AG04450 (cell line): ENCODE results near the gene FAM83D. TPM values are rescaled to one million over a fixed set of nuclear protein-coding genes. Genes with fewer than 3 reads are reported as not detected.

Experiments used
- CTCF ChIA-PET: fragments of 300-600, 350-600 bp; formaldehyde crosslinking; extraction: SDS; loops from one replicate; lab custom pipeline; 2022; ENCODE audit warnings: antibody characterized with exemption, inconsistent platforms; lab: Charles Lee
- POLR2A ChIA-PET: fragments of 350-600 bp; formaldehyde crosslinking; extraction: SDS; loops from one replicate; lab custom pipeline; 2021; ENCODE audit warnings: antibody characterized with exemption, inconsistent platforms; lab: Yijun Ruan, JAX
- DNase-seq: peaks from one replicate; pipeline ENCODE4 v3.0.0-alpha.2; 2011; ENCODE audit warnings: low read depth, low spot score
- H3K27ac ChIP-seq: one replicate; pipeline ENCODE4 v1.5.1; 2012; ENCODE audit warnings: low read depth, low read length, control low read depth
- H3K27me3 ChIP-seq: one replicate; pipeline ENCODE4 v1.6.0; 2012; ENCODE audit warnings: low read length; ENCODE audit not compliant: control insufficient read depth, insufficient read depth
- H3K4me3 ChIP-seq: 2 replicates; pipeline ENCODE4 v1.5.1; 2011; ENCODE audit warnings: mild to moderate bottlenecking, low read depth, low read length, control low read depth
- H3K9me3 ChIP-seq: 2 replicates; pipeline ENCODE4 v1.5.1; 2012; ENCODE audit warnings: low read length; ENCODE audit not compliant: control insufficient read depth, insufficient read depth
- polyA plus RNA-seq: library from polyadenylated mRNA; depleted of rRNA; stranded (reverse); fragments of >200 nt; gene quantifications from 2 replicates; pipeline ENCODE4 v1.2.3, GENCODE V29; 2011
- TF ChIP-seq, protein P1 (sequence below): IDR thresholded peaks from 2 replicates; pipeline ENCODE4 v1.5.1; 2011; ENCODE audit warnings: low read depth, low read length, control low read depth, inconsistent platforms

FAM83D gene
- polyA plus RNA-seq, 1 experiment, result 14.9 TPM

DNA sequence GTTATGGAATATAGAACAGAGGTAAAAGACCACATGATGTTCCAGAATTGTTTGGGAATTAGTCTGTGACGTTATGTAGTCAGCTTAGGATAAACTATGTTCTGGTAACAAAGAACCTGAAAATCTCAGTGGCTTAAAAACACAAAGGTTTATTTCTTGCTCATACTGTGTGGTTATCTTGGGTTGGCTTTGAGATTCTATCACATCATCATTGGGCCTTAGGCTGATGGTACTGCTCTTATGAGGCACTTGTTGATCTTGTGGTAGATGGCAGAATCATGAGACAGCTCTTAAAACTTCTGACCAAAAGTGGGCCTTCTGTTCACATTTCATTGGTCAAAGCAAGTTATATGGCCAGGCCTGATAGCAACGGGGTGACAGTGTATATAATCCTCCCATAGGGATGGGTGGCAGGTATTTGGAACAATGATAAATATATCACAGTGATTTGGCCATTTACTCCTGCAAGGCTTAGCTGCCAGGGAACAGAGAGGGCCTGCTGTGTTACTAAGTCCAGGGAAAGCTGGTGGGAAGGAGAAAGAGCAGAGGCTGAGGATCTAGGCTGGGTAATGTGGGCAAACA is 49.4 kb downstream of the FAM83D start:
- CTCF ChIA-PET, result no interaction called here
- POLR2A ChIA-PET, result no interaction called here
- no peak overlapping the region for H3K4me3 ChIP-seq
- H3K27ac ChIP-seq, result no peak overlapping the region
- DNase-seq, result no peak
- TF ChIP-seq, protein P1, sequence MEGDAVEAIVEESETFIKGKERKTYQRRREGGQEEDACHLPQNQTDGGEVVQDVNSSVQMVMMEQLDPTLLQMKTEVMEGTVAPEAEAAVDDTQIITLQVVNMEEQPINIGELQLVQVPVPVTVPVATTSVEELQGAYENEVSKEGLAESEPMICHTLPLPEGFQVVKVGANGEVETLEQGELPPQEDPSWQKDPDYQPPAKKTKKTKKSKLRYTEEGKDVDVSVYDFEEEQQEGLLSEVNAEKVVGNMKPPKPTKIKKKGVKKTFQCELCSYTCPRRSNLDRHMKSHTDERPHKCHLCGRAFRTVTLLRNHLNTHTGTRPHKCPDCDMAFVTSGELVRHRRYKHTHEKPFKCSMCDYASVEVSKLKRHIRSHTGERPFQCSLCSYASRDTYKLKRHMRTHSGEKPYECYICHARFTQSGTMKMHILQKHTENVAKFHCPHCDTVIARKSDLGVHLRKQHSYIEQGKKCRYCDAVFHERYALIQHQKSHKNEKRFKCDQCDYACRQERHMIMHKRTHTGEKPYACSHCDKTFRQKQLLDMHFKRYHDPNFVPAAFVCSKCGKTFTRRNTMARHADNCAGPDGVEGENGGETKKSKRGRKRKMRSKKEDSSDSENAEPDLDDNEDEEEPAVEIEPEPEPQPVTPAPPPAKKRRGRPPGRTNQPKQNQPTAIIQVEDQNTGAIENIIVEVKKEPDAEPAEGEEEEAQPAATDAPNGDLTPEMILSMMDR, result no peak
- no peaks in the 10 kb centered on the region for H3K27me3 ChIP-seq
- H3K9me3 ChIP-seq, result no peaks in the 10 kb centered on the region

DNA sequence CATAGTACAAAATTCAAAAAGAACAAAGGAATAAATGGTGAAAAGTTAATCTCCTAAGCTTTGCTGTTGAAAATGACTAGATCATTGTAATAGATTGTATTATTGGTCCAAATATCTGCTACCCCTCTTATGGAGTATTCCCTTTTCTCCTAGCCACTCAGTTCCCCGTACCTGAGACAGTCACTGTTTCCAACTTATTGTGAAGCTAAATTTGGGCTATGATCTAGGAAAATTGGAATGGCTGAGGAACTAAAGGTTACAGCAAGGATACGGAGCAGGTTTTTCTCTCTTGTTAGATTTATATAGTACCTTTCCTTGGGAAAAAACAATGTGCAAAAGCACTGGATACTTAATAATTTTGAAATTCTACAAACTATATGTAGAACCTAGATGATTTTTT is 53.2 kb downstream of the FAM83D start:
- H3K27me3 ChIP-seq, result no peaks in the 10 kb centered on the region
- no peak overlapping the region for H3K27ac ChIP-seq
- POLR2A ChIA-PET, result no interaction called here
- no peak for DNase-seq
- TF ChIP-seq, protein P1, result no peak
- CTCF ChIA-PET, result interaction anchor here (1.1 to 2.9 kb wide), 5 partner anchors 14 to 101 kb away, joined by 3 to 12 read pairs (median 5); partner anchors contain the start of gene DHX35
- H3K9me3 ChIP-seq, result no peaks in the 10 kb centered on the region
- H3K4me3 ChIP-seq, result no peak overlapping the region

DNA sequence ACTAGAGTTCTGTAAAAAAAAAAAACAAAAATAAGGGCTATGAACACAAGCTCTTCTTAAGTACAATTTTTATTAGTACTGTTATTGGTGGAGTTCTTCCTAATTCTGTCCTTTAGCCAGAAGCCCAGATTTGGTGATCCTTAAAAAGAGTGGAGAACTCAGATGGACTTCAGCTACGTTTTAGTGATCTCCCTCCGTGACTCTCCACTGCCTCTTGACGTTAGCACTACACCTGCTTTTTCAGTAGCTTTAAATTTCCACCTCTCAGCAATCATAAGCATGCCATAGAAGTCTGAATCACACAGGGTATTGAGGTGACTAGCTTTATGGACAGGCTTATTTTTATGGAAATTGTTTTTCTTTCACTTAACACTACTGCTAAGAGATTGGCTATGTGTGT is 53.6 kb downstream of the FAM83D start:
- POLR2A ChIA-PET, result interaction anchor here (0.8 kb wide), 1 partner anchor 57 kb away, joined by 4 read pairs; no protein-coding TSS in a partner anchor
- no peaks in the 10 kb centered on the region for H3K9me3 ChIP-seq
- H3K27me3 ChIP-seq, result no peaks in the 10 kb centered on the region
- CTCF ChIA-PET, result interaction anchor here (0.6 to 2.9 kb wide), 7 partner anchors 14 to 101 kb away, joined by 3 to 12 read pairs (median 4); partner anchors contain the start of genes DHX35 and FAM83D
- TF ChIP-seq, protein P1, result no peak
- DNase-seq, result no peak
- no peak overlapping the region for H3K27ac ChIP-seq
- H3K4me3 ChIP-seq, result no peak overlapping the region

DNA sequence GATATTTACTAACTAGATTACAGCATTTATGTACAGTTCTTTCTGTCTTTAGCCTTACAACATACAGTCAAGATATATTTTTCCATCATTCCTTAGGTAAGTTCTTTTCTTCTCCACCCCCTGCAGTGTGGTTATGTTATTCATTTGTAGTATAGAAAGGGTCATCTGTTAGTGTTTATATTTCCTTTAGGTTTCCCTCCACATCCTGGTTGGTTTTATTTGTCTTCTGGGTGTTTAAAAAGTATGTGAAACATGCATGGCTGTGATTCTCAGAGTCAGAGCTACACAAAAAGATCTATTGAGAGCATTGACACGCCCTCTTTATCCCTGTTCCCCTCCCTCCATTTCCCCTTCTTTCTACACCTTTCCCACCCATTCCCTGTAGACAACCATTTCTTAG is 56.1 kb downstream of the FAM83D start:
- Histone ChIP-seq H3K4me3 (no peak overlapping the region), H3K9me3 (no peaks in the 10 kb centered on the region), H3K27ac (no peak overlapping the region), H3K27me3 (no peaks in the 10 kb centered on the region)
- CTCF ChIA-PET, result interaction anchor here (0.7 to 2.9 kb wide), 2 partner anchors 19 to 67 kb away, joined by 3 to 12 read pairs; partner anchors contain the start of gene DHX35
- POLR2A ChIA-PET, result no interaction called here
- no peak for DNase-seq
- TF ChIP-seq, protein P1, result no peak

DNA sequence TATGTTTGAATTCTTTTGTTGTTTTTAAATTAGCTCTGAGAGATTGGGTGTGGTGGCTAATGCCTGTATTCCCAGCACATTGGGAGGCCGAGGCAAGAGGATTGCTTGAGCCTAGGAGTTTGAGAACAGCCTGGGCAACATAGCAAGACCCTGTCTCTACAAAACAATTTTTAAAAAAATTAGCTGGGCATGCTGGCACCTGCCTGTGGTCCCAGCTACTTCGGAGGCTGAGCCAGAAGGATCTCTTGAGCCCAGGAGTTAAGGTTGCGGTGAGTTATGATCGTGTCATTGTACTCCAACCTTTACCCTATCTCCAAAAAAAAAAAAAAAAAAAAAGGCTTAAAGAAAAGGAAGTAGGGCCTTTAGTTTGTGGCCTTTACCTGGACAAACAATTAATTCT is 58.8 kb downstream of the FAM83D start:
- ChIA-PET POLR2A (interaction anchor here (0.9 kb wide), 1 partner anchor 22 kb away, joined by 3 read pairs; the partner anchor contains the start of gene DHX35), CTCF (interaction anchor here (1.1 to 1.6 kb wide), 3 partner anchors 12 to 64 kb away, joined by 3 to 4 read pairs (median 3); no protein-coding TSS in a partner anchor)
- Histone ChIP-seq H3K27ac (no peak overlapping the region), H3K4me3 (no peak overlapping the region), H3K9me3 (no peaks in the 10 kb centered on the region), H3K27me3 (no peaks in the 10 kb centered on the region)
- no peak for DNase-seq
- TF ChIP-seq, protein P1, result no peak
